OCI-LY3 (cell line): ENCODE measurements around the gene PAQR6.

Experiments used
- CTCF ChIP-seq: fragments of 200-600, 300-600 bp; sonication (generic); IDR thresholded peaks from 2 replicates; pipeline ENCODE4 v1.5.1; 2014; ENCODE audit warnings: antibody characterized with exemption, low read length, low read depth
- EZH2phosphoT487 ChIP-seq: fragments of 200-600 bp; shearing (Covaris generic); IDR thresholded peaks from 2 replicates; pipeline ENCODE4 v1.6.1; 2018; ENCODE audit warnings: antibody characterized with exemption, mixed run types, low read depth

GRCh38 chr1:156204686-156205085 is 43.2 kb downstream of the PAQR6 start:
- no peak for TF ChIP-seq CTCF
- no peak for TF ChIP-seq EZH2phosphoT487
